ENCODE data around the gene ORC4. TPM values are rescaled to one million over a fixed set of nuclear protein-coding genes. Genes with fewer than 3 reads are reported as not detected.

Gene ORC4
- total RNA-seq, 1 experiment from 2014 or later = 72.9 TPM

- Histone ChIP-seq H2BK120ac (ENCODE audit: low read depth, low read length, poor library complexity, severe bottlenecking) (no peak overlapping the region), H3K9ac (ENCODE audit: extremely low read depth, insufficient read length, low read length) (no peak overlapping the region), H3K14ac (ENCODE audit: insufficient read depth, low read length) (no peak overlapping the region), H3K27ac (ENCODE audit: insufficient read length, low read depth, low read length) (no peak overlapping the region), H4K5ac (ENCODE audit: insufficient read length, low read depth, low read length) (no peak overlapping the region), H3K27me3 (ENCODE audit: insufficient read depth, low read length) (no peaks in the 10 kb centered on the region), H3K23ac (ENCODE audit: insufficient read length, low read depth, low read length) (no peak overlapping the region), H3K56ac (ENCODE audit: insufficient read length, low read depth, low read length) (no peak overlapping the region), H3K18ac (ENCODE audit: insufficient read length, low read depth, low read length) (no peak overlapping the region), H3K9me3 (ENCODE audit: control insufficient read depth, low read depth, low read length) (no peaks in the 10 kb centered on the region), H3K4me1 (ENCODE audit: insufficient read depth, low read length) (no peaks in the 10 kb centered on the region), H2BK20ac (ENCODE audit: low read depth, low read length, poor library complexity, severe bottlenecking) (no peak overlapping the region), H2BK5ac (ENCODE audit: insufficient read length, low read length) (no peak overlapping the region), H3K79me1 (ENCODE audit: insufficient read depth, low read depth, low read length, poor library complexity, severe bottlenecking) (no peaks in the 10 kb centered on the region), H3K4me2 (ENCODE audit: insufficient read depth, insufficient read length, low read length) (no peak overlapping the region), H4K91ac (ENCODE audit: insufficient read length, low read depth, low read length) (no peak overlapping the region), H3K4ac (ENCODE audit: low read depth, low read length) (no peak overlapping the region), H4K8ac (replicated peaks; ENCODE audit: insufficient read length, low read depth, low read length) (no peak overlapping the region), H2AK5ac (ENCODE audit: insufficient read length, low read length) (no peak overlapping the region), H3K23me2 (ENCODE audit: insufficient read length, low read depth, low read length, poor library complexity, severe bottlenecking) (no peaks in the 10 kb centered on the region), H2AFZ (ENCODE audit: low read length) (no peak overlapping the region), H3K79me2 (ENCODE audit: insufficient read depth, low read length) (peaks cover 2% of the 10 kb centered on the region; the same call in 1 of the 2 replicates), H2BK12ac (ENCODE audit: insufficient read length, low read depth, low read length) (no peak overlapping the region), H2BK15ac (ENCODE audit: low read depth, low read length) (no peak overlapping the region), H3T11ph (ENCODE audit: low read length) (no peak overlapping the region), H4K20me1 (ENCODE audit: control insufficient read depth, insufficient read depth, insufficient read length) (no peaks in the 10 kb centered on the region)
- WGBS (ENCODE audit: extremely low coverage, insufficient read length, low lambda C conversion rate) = no CpG with 5 or more reads among the region's 6 CpGs
- DNase-seq = no peak
- Mint-ChIP-seq H3K4me1 (no peaks in the 10 kb centered on the region), H3K36me3 (ENCODE audit: insufficient read depth in 1 of 3, low read depth in 3 of 3) (no peaks in the 10 kb centered on the region), H3K9me3 (no peaks in the 10 kb centered on the region; a peak in 1 of 5 replicates), H3K27ac (no peak overlapping the region), H3K27me3 (ENCODE audit: low read depth) (no peaks in the 10 kb centered on the region), H3K4me3 (no peak overlapping the region)
- no peak for TF ChIP-seq CTCF (conservative IDR thresholded peaks at IDR 0.05)
Observed at GRCh38 chr2:148065936-148066335, 45.4 kb upstream of the ORC4 start.
